ENCODE data around the gene ZNF462. TPM values are rescaled to one million over a fixed set of nuclear protein-coding genes. Genes with fewer than 3 reads are reported as not detected.

Gene ZNF462
- total RNA-seq, 1 experiment from 2014 or later: 34.5 TPM

DNA sequence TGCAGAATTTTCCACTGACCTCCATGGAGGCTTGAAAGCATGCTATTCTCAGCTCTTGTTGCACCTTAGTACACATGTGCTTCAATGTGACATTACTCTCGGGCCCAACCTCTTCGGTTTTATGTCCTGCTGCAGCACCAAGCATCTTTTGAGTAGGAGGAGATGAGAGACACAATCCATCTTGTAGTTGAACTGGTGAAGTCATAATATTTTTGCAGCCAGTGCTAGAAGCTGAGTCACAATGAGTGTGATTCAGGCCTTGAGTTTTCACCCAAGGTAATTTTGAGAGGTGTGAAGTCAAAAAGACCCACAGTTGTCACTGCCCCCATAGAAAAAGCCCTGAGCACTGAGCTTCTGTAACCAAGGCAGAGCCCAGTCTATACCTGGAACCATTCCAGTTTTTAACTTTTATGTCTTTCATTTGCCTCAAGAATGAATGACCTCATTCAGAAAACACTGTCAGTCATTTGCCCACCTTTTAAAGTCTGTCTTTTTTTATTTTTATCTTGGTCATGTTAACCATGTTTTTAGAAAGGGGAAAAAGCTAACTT lies 117.7 kb downstream of the ZNF462 start:
- DNase-seq: no peak
- H3K4me1 Mint-ChIP-seq (ENCODE audit: low read depth, unreplicated experiment): no peaks in the 10 kb centered on the region
- CTCF ChIA-PET: interaction anchor here (0.5 kb wide), 1 partner anchor 181 kb away, joined by 3 read pairs; no protein-coding TSS in a partner anchor
- TF ChIP-seq, protein P1, sequence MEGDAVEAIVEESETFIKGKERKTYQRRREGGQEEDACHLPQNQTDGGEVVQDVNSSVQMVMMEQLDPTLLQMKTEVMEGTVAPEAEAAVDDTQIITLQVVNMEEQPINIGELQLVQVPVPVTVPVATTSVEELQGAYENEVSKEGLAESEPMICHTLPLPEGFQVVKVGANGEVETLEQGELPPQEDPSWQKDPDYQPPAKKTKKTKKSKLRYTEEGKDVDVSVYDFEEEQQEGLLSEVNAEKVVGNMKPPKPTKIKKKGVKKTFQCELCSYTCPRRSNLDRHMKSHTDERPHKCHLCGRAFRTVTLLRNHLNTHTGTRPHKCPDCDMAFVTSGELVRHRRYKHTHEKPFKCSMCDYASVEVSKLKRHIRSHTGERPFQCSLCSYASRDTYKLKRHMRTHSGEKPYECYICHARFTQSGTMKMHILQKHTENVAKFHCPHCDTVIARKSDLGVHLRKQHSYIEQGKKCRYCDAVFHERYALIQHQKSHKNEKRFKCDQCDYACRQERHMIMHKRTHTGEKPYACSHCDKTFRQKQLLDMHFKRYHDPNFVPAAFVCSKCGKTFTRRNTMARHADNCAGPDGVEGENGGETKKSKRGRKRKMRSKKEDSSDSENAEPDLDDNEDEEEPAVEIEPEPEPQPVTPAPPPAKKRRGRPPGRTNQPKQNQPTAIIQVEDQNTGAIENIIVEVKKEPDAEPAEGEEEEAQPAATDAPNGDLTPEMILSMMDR (IDR thresholded peaks at IDR 0.05; ENCODE audit: insufficient read depth in 1 of 2, low read depth in 1 of 2, low read length in 1 of 2, severe bottlenecking in 1 of 2, unreplicated experiment in 1 of 2): no peak
- peaks cover 9% of the 10 kb centered on the region for H3K36me3 Mint-ChIP-seq (ENCODE audit: insufficient read depth, unreplicated experiment)
- Histone ChIP-seq H3K4me3 (ENCODE audit: low read depth, low read length) (no peak overlapping the region), H3K27me3 (replicated peaks; ENCODE audit: control insufficient read depth, insufficient read depth, low read length) (no peaks in the 10 kb centered on the region), H3K4me1 (no peaks in the 10 kb centered on the region), H3K9me3 (no peaks in the 10 kb centered on the region), H3K36me3 (ENCODE audit: control insufficient read depth, insufficient read depth, low read length) (no peaks in the 10 kb centered on the region)
- no peaks in the 10 kb centered on the region for H3K9me3 Mint-ChIP-seq (ENCODE audit: unreplicated experiment)
- no peaks in the 10 kb centered on the region for H3K27me3 Mint-ChIP-seq (ENCODE audit: insufficient read depth, unreplicated experiment)
- no peak overlapping the region for H3K27ac Mint-ChIP-seq (ENCODE audit: unreplicated experiment)
- no peak overlapping the region for H3K4me3 Mint-ChIP-seq (ENCODE audit: unreplicated experiment)
- BruUV-seq (replicated peaks): no TSS peak
- intact Hi-C loops (cut with micrococcal nuclease; ENCODE audit: unreplicated experiment): no loop called here
- POLR2A ChIA-PET: no interaction called here

DNA sequence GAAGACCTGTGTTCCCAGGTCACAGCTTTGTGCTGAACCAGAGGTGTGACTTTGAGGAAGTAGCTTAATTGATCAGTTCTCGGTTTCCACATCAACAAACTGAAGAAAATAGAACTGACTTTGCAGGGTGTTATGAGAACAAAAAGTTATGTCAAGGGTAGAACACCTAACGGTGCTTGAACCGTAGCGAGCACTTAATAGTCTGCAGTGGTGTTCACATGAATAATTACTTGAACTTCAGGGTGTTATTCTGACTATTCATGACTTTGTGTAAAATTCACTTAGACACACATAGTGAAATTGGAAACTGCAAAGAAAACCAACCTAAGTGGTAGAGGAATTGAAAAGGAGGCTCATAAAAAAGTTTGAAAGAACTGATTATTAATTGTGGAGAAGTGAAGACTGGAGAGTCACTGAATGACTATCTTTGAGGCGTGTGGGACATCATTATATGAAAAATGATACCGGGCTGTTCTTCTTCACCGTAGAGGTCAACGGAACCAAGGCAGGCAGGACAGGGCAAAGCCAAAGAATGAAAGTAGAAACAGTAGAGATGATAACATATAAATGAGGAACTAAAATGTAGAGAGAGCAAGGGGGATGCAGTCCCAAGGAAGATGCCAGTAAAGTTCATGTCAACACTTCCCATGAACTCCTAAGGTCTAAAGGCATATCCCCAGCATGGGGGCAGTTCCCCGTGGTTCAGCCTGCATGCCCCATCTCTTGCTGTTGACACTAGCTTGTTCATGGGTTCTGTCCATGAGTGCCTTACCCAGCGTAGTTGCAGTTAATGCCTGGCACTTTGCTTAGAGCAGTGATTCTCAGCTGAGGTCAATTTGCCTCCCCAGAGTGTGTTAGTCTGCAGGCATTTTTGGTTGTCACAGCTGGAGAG lies 118.7 kb downstream of the ZNF462 start:
- no peak for DNase-seq
- ChIA-PET POLR2A (no interaction called here), CTCF (interaction anchor here (0.5 kb wide), 1 partner anchor 182 kb away, joined by 3 read pairs; no protein-coding TSS in a partner anchor)
- no TSS peak for BruUV-seq (replicated peaks)
- Mint-ChIP-seq H3K27me3 (ENCODE audit: insufficient read depth, unreplicated experiment) (no peaks in the 10 kb centered on the region), H3K9me3 (ENCODE audit: unreplicated experiment) (no peaks in the 10 kb centered on the region), H3K27ac (ENCODE audit: unreplicated experiment) (no peak overlapping the region), H3K4me1 (ENCODE audit: low read depth, unreplicated experiment) (no peaks in the 10 kb centered on the region), H3K36me3 (ENCODE audit: insufficient read depth, unreplicated experiment) (peaks cover 9% of the 10 kb centered on the region), H3K4me3 (ENCODE audit: unreplicated experiment) (no peak overlapping the region)
- Histone ChIP-seq H3K4me3 (ENCODE audit: low read depth, low read length) (no peak overlapping the region), H3K36me3 (ENCODE audit: control insufficient read depth, insufficient read depth, low read length) (no peaks in the 10 kb centered on the region), H3K27me3 (replicated peaks; ENCODE audit: control insufficient read depth, insufficient read depth, low read length) (no peaks in the 10 kb centered on the region), H3K4me1 (no peaks in the 10 kb centered on the region), H3K9me3 (no peaks in the 10 kb centered on the region)
- TF ChIP-seq, protein P1 (IDR thresholded peaks at IDR 0.05; ENCODE audit: insufficient read depth in 1 of 2, low read depth in 1 of 2, low read length in 1 of 2, severe bottlenecking in 1 of 2, unreplicated experiment in 1 of 2): no peak
- intact Hi-C loops (cut with micrococcal nuclease; ENCODE audit: unreplicated experiment): no loop called here

DNA sequence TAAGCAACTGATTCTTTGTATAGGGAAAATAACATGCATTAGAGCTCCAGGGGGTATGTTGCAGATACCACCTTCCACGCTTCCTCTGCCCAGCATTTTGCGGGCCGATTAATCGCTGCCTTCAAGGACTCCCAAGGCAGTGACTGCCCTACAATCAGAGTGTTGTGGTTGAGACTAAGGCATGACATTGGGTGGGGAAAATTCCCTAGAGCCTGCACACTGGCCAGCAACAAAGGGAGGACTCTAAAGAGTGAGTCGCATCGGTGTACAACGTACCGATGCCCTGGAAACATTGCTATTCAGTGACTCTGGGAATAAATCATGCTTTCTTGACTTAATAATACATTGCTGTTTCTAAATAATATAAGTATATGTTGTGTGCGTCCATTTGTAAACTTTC lies 119.7 kb downstream of the ZNF462 start:
- Mint-ChIP-seq H3K36me3 (ENCODE audit: insufficient read depth, unreplicated experiment) (peaks cover 9% of the 10 kb centered on the region), H3K27ac (ENCODE audit: unreplicated experiment) (no peak overlapping the region), H3K9me3 (ENCODE audit: unreplicated experiment) (peaks cover 1% of the 10 kb centered on the region), H3K27me3 (ENCODE audit: insufficient read depth, unreplicated experiment) (no peaks in the 10 kb centered on the region), H3K4me3 (ENCODE audit: unreplicated experiment) (no peak overlapping the region), H3K4me1 (ENCODE audit: low read depth, unreplicated experiment) (no peaks in the 10 kb centered on the region)
- TF ChIP-seq, protein P1 (IDR thresholded peaks at IDR 0.05; ENCODE audit: insufficient read depth in 1 of 2, low read depth in 1 of 2, low read length in 1 of 2, severe bottlenecking in 1 of 2, unreplicated experiment in 1 of 2): no peak
- intact Hi-C loops (cut with micrococcal nuclease; ENCODE audit: unreplicated experiment): no loop called here
- ChIA-PET POLR2A (no interaction called here), CTCF (no interaction called here)
- no TSS peak for BruUV-seq (replicated peaks)
- Histone ChIP-seq H3K4me3 (ENCODE audit: low read depth, low read length) (no peak overlapping the region), H3K36me3 (ENCODE audit: control insufficient read depth, insufficient read depth, low read length) (no peaks in the 10 kb centered on the region), H3K4me1 (no peaks in the 10 kb centered on the region), H3K9me3 (no peaks in the 10 kb centered on the region), H3K27me3 (replicated peaks; ENCODE audit: control insufficient read depth, insufficient read depth, low read length) (no peaks in the 10 kb centered on the region)
- DNase-seq: no peak

Measured in Caco-2 (cell line).